K562 (cell line): ENCODE results near the gene CDH2. TPM values are rescaled to one million over a fixed set of nuclear protein-coding genes. Genes with fewer than 3 reads are reported as not detected.

Source experiments
- ATAC-seq: fragments of 200-7000 bp; cut with Tn5 transposase; 3 replicates; pipeline ENCODE4 v1.9.1; 2020; ENCODE audit warnings: moderate library complexity
- BruUV-seq: library from RNA; stranded (reverse); fragments of 400-500 nt; replicated peaks from 2 replicates; lab custom pipeline; 2021; lab: Mats Ljungman, UMichigan
- CTCF ChIA-PET: fragments of 300-600 bp; formaldehyde crosslinking; extraction: SDS; loops from one replicate; lab custom pipeline; 2021; ENCODE audit warnings: low intra/inter-chr PET ratio; lab: Yijun Ruan, JAX
- POLR2A ChIA-PET: fragments of 300-600, 350-650 bp; sonication (Branson Sonifier 250); formaldehyde crosslinking; extraction: SDS; loops from one replicate; lab custom pipeline; 2021; ENCODE audit warnings: antibody characterized with exemption, inconsistent platforms; lab: Yijun Ruan, JAX
- DNase-seq, 4 experiments: peaks; one replicate each; pipeline versions ENCODE4 v3.0.0 to v3.0.0-alpha.2; 2011 to 2018; ENCODE audit warnings: low spot score in 3 of 4, mixed read lengths in 3 of 4; ENCODE audit errors: extremely low read depth in 1 of 4
- FAIRE-seq: peaks from 2 replicates; lab custom pipeline; 2011; peaks lifted over from hg19 to GRCh38; lab: Jason Lieb, UNC
- H2AFZ ChIP-seq: 2 replicates; pipeline ENCODE4 v1.6.0; 2011; ENCODE audit warnings: low read depth, low read length, control low read depth, inconsistent platforms
- H3K27ac ChIP-seq: fragments of 200-600 bp; 3 replicates; pipeline ENCODE4 v1.8.0; 2011; ENCODE audit warnings: low read depth, mild to moderate bottlenecking, control low read depth, inconsistent platforms, low read length, moderate library complexity, mixed read lengths; ENCODE audit errors: extremely low read depth
- H3K27me3 ChIP-seq, 2 experiments: fragments of 300-600 bp in 1 of 2; 2 replicates in 1 of 2; 3 replicates in 1 of 2; pipeline versions ENCODE4 v1.6.0 to v1.8.0; 2011; ENCODE audit warnings: inconsistent platforms in 2 of 2, low read length in 2 of 2, mild to moderate bottlenecking in 1 of 2, mixed read lengths in 1 of 2, moderate library complexity in 1 of 2; ENCODE audit not compliant: control insufficient read depth in 2 of 2, insufficient read depth in 2 of 2
- H3K36me3 ChIP-seq: fragments of 300-600 bp; 3 replicates; pipeline ENCODE4 v1.8.0; 2011; ENCODE audit warnings: mild to moderate bottlenecking, low read length, inconsistent platforms; ENCODE audit not compliant: control insufficient read depth, insufficient read depth
- H3K4me1 ChIP-seq, 2 experiments: fragments of 200-600 bp in 1 of 2; replicated peaks in 1 of 2; 2 replicates in 1 of 2; 3 replicates in 1 of 2; pipeline versions ENCODE4 v1.5.1 to v1.8.0; 2011; ENCODE audit warnings: inconsistent platforms in 2 of 2, low read length in 2 of 2, mild to moderate bottlenecking in 1 of 2, mixed read lengths in 1 of 2, moderate library complexity in 1 of 2; ENCODE audit not compliant: control insufficient read depth in 2 of 2, insufficient read depth in 2 of 2
- H3K4me2 ChIP-seq: 2 replicates; pipeline ENCODE4 v1.6.1; 2011; ENCODE audit warnings: low read length, control low read depth, inconsistent platforms, mixed read lengths; ENCODE audit not compliant: insufficient read depth
- H3K4me3 ChIP-seq: fragments of 200-600 bp; sonication (generic), shearing (Covaris generic); 2 replicates; pipeline ENCODE4 v1.5.1; 2016; ENCODE audit warnings: control low read depth, inconsistent platforms
- H3K79me2 ChIP-seq: fragments of 200-600 bp; 3 replicates; pipeline ENCODE4 v1.8.0; 2011; ENCODE audit warnings: low read length, inconsistent platforms; ENCODE audit not compliant: control insufficient read depth, insufficient read depth
- H3K9ac ChIP-seq, 2 experiments: 2 replicates each; pipeline versions ENCODE4 v1.6.0 to v1.6.1; 2011; ENCODE audit warnings: low read depth in 2 of 2, low read length in 2 of 2, control low read depth in 1 of 2, inconsistent platforms in 1 of 2, mild to moderate bottlenecking in 1 of 2, mixed read lengths in 1 of 2; ENCODE audit not compliant: insufficient read depth in 1 of 2
- H3K9me1 ChIP-seq: one replicate; pipeline ENCODE4 v1.6.0; 2011; ENCODE audit warnings: inconsistent platforms, mild to moderate bottlenecking, low read length, moderate library complexity; ENCODE audit not compliant: control insufficient read depth, insufficient read depth
- H3K9me3 ChIP-seq: replicated peaks from 2 replicates; pipeline ENCODE4 v1.5.1; 2011; ENCODE audit warnings: low read depth, low read length, inconsistent platforms; ENCODE audit not compliant: control insufficient read depth, insufficient read depth
- H4K20me1 ChIP-seq: replicated peaks from 2 replicates; pipeline ENCODE4 v1.6.1; 2011; ENCODE audit warnings: low read length, inconsistent platforms, mixed read lengths; ENCODE audit not compliant: control insufficient read depth, insufficient read depth
- GATAD2B ChIP-seq: fragments of 450-650 bp; IDR thresholded peaks from 2 replicates; pipeline ENCODE4 v1.6.1; 2017; ENCODE audit warnings: mild to moderate bottlenecking, borderline replicate concordance
- KAT8 ChIP-seq: fragments of 450-650 bp; IDR thresholded peaks from 2 replicates; pipeline ENCODE4 v1.6.1; 2016; ENCODE audit warnings: low read depth, mild to moderate bottlenecking
- KDM4B ChIP-seq, 2 experiments: fragments of 450-650 bp in 1 of 2; sonication (generic) in 1 of 2; IDR thresholded peaks; 2 replicates each; pipeline ENCODE4 v1.6.1; 2016 to 2017; ENCODE audit warnings: borderline replicate concordance in 2 of 2, antibody characterized with exemption in 1 of 2, low read depth in 1 of 2, mild to moderate bottlenecking in 1 of 2
- RFX1 ChIP-seq: fragments of 450-650 bp; IDR thresholded peaks from 2 replicates; pipeline ENCODE4 v1.6.1; 2016; ENCODE audit warnings: mild to moderate bottlenecking, moderate library complexity
- RNF2 ChIP-seq: sonication (generic); IDR thresholded peaks from 2 replicates; pipeline ENCODE4 v1.6.1; 2016
- SOX6 ChIP-seq: fragments of 450-650 bp; IDR thresholded peaks from 2 replicates; pipeline ENCODE4 v1.6.1; 2014; ENCODE audit warnings: mild to moderate bottlenecking
- SUPT5H ChIP-seq: fragments of 450-650 bp; IDR thresholded peaks from 2 replicates; pipeline ENCODE4 v1.6.1; 2016
- TRIM28 ChIP-seq: fragments of 450-650 bp; IDR thresholded peaks from 2 replicates; pipeline ENCODE4 v1.6.1; 2017
- ZNF253 ChIP-seq: fragments of 250-450 bp; sonication (Bioruptor Pico); conservative IDR thresholded peaks from 2 replicates; pipeline ENCODE4 v1.6.1; 2021; ENCODE audit warnings: mild to moderate bottlenecking
- WGBS: fragments of 100-300 bp; shearing (Covaris generic); methylation state at CpG from one replicate; pipeline ENCODE4 v1.1.6; 2016; ENCODE audit warnings: low coverage, mixed read lengths; ENCODE audit not compliant: insufficient coverage; ENCODE audit errors: missing lambda C conversion rate; 5-methylcytosine and 5-hydroxymethylcytosine counted together
- in situ Hi-C: fragments of 300-500 bp; cut with MboI; formaldehyde crosslinking; loops from 4 replicates; pipeline ENCODE4 v1.15.0; 2018; ENCODE audit warnings: inconsistent platforms, mixed read lengths
- intact Hi-C: fragments of 100-400 bp; cut with micrococcal nuclease; formaldehyde crosslinking; loops from 2 replicates; pipeline ENCODE4 v1.14.2; 2022
- polyA plus RNA-seq, 8 experiments: library from polyadenylated mRNA; depleted of rRNA in 4 of 8; stranded (reverse) in 5 of 8; unstranded in 3 of 8; fragments of >200 nt; fragmentation: Nextera tagmentation in 2 of 8; fragmentation: Illumina TruSeq in 1 of 8; extraction: Ambion mirVana in 2 of 8; extraction: Trizol in 1 of 8; gene quantifications; 2 replicates each; pipeline versions ENCODE4 v1.2.1 to v1.2.3, GENCODE V29; 2011 to 2014; ENCODE audit warnings: inconsistent platforms in 1 of 8, missing spikeins in 1 of 8
- total RNA-seq, 7 experiments: library from RNA; depleted of rRNA in 6 of 7; stranded (reverse); fragments of >200 nt in 6 of 7; fragmentation: Illumina TruSeq in 2 of 7; extraction: Trizol in 2 of 7; gene quantifications; 2 replicates each; pipeline versions ENCODE4 v1.2.1 to v1.2.3, GENCODE V29; 2011 to 2021; ENCODE audit warnings: low replicate concordance in 1 of 7
- TF ChIP-seq, protein P1 (sequence below): fragments of 450-650 bp; IDR thresholded peaks from 2 replicates; pipeline ENCODE4 v1.6.1; 2016; ENCODE audit warnings: borderline replicate concordance

Gene CDH2
- total and polyA plus RNA-seq, 9 of the 15 experiments (the other 6 are each of a cell fraction or from before 2014, with no cell fraction given): 0.04 TPM; not detected in 8

DNA sequence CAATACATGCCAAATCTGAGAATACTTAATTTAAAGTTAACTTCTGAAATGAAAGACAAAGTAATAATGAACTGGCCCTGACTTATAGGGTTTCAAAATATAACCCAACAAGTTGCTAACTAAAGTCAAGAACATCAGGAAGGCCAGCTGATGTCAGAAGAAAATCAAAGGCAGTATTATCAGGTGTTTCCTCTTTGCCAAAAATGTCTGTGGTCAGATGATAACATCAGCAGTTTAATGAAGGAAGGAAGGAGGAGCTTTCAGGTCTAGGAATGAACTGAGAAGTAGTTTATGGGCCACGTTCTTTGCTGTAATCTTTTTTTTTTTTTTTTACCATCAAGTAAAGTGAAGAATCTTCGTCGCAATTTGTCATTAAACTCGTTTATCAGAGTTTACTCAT lies 40.9 kb downstream of the CDH2 start:
- ATAC-seq: no peak
- ChIA-PET CTCF (no interaction called here), POLR2A (no interaction called here)
- no peaks in the 10 kb centered on the region for H3K9me1 ChIP-seq
- TF ChIP-seq ZNF253 (CRISPR knock-in tag): no peak
- TF ChIP-seq KAT8: no peak
- TF ChIP-seq GATAD2B: no peak
- TF ChIP-seq RFX1: no peak
- no peak for TF ChIP-seq RNF2
- TF ChIP-seq, protein P1, sequence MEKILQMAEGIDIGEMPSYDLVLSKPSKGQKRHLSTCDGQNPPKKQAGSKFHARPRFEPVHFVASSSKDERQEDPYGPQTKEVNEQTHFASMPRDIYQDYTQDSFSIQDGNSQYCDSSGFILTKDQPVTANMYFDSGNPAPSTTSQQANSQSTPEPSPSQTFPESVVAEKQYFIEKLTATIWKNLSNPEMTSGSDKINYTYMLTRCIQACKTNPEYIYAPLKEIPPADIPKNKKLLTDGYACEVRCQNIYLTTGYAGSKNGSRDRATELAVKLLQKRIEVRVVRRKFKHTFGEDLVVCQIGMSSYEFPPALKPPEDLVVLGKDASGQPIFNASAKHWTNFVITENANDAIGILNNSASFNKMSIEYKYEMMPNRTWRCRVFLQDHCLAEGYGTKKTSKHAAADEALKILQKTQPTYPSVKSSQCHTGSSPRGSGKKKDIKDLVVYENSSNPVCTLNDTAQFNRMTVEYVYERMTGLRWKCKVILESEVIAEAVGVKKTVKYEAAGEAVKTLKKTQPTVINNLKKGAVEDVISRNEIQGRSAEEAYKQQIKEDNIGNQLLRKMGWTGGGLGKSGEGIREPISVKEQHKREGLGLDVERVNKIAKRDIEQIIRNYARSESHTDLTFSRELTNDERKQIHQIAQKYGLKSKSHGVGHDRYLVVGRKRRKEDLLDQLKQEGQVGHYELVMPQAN: no peak
- TF ChIP-seq TRIM28: no peak
- no peak for TF ChIP-seq SUPT5H
- TF ChIP-seq KDM4B (IDR thresholded peaks at IDR 0.05; ENCODE audit: borderline replicate concordance in 2 of 2, low read depth in 1 of 2): no peak
- no peak for TF ChIP-seq SOX6
- WGBS: 4% methylated on average over 4 of the region's 4 CpGs
- no peak overlapping the region for H2AFZ ChIP-seq
- DNase-seq: no peak
- no peaks in the 10 kb centered on the region for H3K4me1 ChIP-seq
- no peaks in the 10 kb centered on the region for H3K36me3 ChIP-seq
- no peak overlapping the region for H3K9ac ChIP-seq
- no peak overlapping the region for H3K27ac ChIP-seq
- no peak overlapping the region for H3K4me2 ChIP-seq
- in situ Hi-C loops (no loop called here), intact Hi-C loops (no loop called here)
- H3K9me3 ChIP-seq: no peaks in the 10 kb centered on the region
- H3K27me3 ChIP-seq: no peaks in the 10 kb centered on the region
- H4K20me1 ChIP-seq: no peaks in the 10 kb centered on the region
- no peaks in the 10 kb centered on the region for H3K79me2 ChIP-seq
- FAIRE-seq: no peak
- H3K4me3 ChIP-seq: no peak overlapping the region
- no TSS peak for BruUV-seq
